Mammary epithelial cell (primary cell): ENCODE measurements around the gene MEF2B.

Experiments
- EZH2 ChIP-seq: IDR thresholded peaks from 2 replicates; pipeline ENCODE4 v1.6.1; 2012; ENCODE audit warnings: low read length, inconsistent platforms, borderline replicate concordance
- TF ChIP-seq, protein P1 (sequence below), 2 donors: IDR thresholded peaks in 1 of 2; conservative IDR thresholded peaks in 1 of 2; 2 replicates each; pipeline ENCODE4 v1.5.1; 2011 to 2012; ENCODE audit warnings: inconsistent platforms in 2 of 2, low read length in 2 of 2, mild to moderate bottlenecking in 2 of 2, control low read depth in 1 of 2, low read depth in 1 of 2; ENCODE audit not compliant: insufficient read depth in 1 of 2; ENCODE audit errors: extremely low read depth in 1 of 2

DNA sequence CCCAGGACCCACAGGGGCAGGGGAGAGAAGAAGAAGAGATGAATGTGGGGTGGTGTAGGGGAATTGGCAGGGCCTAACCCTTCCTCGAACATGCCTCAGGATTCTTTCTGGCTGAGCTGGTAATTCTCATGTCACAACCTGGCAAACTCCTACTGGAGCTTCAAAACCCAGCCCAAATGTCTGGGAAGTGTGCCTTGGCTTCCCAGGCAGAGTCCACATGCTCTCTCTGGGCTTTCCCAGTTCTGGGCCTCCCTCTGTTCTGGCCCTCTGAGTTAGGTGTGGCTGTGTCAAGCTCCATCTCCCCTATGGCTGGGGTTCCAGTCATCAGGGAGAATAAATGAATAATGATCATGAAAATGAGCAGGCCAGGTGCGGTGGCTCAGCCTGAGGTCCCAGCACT, 20.6 kb downstream of the MEF2B start:
- TF ChIP-seq, protein P1, sequence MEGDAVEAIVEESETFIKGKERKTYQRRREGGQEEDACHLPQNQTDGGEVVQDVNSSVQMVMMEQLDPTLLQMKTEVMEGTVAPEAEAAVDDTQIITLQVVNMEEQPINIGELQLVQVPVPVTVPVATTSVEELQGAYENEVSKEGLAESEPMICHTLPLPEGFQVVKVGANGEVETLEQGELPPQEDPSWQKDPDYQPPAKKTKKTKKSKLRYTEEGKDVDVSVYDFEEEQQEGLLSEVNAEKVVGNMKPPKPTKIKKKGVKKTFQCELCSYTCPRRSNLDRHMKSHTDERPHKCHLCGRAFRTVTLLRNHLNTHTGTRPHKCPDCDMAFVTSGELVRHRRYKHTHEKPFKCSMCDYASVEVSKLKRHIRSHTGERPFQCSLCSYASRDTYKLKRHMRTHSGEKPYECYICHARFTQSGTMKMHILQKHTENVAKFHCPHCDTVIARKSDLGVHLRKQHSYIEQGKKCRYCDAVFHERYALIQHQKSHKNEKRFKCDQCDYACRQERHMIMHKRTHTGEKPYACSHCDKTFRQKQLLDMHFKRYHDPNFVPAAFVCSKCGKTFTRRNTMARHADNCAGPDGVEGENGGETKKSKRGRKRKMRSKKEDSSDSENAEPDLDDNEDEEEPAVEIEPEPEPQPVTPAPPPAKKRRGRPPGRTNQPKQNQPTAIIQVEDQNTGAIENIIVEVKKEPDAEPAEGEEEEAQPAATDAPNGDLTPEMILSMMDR (conservative IDR thresholded peaks at IDR 0.05 in 1 of 2, IDR thresholded peaks at IDR 0.05 in 1 of 2; ENCODE audit: extremely low read depth in 1 of 2, insufficient read depth in 1 of 2, low read depth in 1 of 2, low read length in 2 of 2): no peak
- TF ChIP-seq EZH2: no peak
